GM10266 (cell line): ENCODE results near the gene UBE2E2.

Experiments
- DNase-seq: peaks from one replicate; pipeline ENCODE4 v3.0.0; 2012; ENCODE audit errors: extremely low spot score
- TF ChIP-seq, protein P1 (sequence below): IDR thresholded peaks from 2 replicates; pipeline ENCODE4 v1.5.1; 2012; ENCODE audit warnings: mild to moderate bottlenecking, low read depth; ENCODE audit not compliant: control insufficient read depth, insufficient read depth; ENCODE audit errors: missing control alignments

Gene UBE2E2

DNA sequence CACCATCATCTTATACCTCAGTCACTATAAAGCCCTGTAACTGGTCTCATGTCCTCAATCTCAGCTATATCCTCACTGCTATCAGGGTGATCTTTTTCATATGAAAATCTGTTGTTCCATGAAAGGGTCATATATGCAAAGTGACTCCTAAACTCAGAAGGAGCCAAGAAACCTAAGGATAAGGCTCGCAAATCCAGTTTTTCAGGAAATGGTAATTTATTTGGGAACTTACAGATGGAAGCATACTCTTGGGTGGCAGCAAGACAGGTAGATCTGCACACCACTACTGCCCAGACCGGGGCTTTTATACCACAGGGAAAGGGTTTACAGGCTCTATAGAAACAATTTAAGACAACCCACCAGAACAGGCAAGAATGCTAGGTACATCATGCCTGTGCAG, 272.3 kb downstream of the UBE2E2 start:
- DNase-seq, result no peak
- TF ChIP-seq, protein P1, sequence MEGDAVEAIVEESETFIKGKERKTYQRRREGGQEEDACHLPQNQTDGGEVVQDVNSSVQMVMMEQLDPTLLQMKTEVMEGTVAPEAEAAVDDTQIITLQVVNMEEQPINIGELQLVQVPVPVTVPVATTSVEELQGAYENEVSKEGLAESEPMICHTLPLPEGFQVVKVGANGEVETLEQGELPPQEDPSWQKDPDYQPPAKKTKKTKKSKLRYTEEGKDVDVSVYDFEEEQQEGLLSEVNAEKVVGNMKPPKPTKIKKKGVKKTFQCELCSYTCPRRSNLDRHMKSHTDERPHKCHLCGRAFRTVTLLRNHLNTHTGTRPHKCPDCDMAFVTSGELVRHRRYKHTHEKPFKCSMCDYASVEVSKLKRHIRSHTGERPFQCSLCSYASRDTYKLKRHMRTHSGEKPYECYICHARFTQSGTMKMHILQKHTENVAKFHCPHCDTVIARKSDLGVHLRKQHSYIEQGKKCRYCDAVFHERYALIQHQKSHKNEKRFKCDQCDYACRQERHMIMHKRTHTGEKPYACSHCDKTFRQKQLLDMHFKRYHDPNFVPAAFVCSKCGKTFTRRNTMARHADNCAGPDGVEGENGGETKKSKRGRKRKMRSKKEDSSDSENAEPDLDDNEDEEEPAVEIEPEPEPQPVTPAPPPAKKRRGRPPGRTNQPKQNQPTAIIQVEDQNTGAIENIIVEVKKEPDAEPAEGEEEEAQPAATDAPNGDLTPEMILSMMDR, result no peak

DNA sequence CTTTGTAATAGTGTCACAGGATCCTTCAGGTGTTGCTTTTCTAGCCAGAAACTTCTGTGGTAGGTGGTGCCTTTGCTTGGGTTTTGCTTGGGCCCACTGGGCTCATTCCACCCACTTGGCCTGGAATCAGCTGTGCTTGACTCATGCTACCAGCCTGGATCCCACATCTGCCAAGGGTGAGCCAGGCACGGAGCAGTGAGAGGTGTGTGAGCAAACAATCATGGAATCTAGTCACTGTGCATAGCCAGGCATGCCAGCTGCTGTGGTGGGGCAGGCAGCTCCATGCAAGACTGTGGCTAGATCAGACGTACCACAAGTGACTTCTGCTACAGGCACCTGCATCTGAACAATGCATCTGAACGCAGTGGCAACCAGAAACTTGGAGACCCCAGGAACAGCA, 275.9 kb downstream of the UBE2E2 start:
- DNase-seq, result no peak
- TF ChIP-seq, protein P1, result no peak

DNA sequence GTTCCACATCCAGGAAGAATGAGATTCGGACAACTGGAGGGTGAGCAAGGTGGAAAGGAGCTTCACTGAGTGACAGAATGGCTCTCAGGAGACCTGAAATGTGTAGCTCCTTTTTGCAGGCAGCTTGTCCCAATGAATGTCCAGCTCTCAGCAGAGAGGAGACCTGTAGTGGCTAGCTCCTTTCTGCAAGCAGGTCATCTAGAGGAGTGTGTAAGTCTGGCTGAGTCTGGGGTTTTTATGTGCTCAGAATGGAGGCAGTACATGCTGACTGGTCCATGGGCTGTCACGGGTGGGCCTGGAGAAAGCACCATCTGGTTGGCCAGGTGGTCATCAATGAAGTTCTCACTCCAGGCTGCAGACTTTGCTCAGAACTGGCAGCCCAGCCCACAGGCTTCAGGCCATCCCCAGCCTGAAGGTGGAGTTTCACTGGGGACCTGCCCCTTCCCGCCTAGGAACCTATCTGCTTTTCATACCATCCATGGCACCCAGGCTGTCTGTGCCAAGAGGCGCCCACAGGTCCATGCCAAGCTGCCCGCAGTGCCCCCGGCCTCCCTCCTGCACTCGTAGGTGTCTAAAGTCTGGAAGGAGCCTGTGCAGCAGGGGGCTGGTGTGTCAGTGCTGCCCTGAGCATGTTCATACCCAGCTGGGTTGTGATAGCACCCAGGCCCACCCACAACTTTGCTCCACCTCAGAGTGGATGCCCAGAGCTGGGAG, 276.6 kb downstream of the UBE2E2 start:
- no peak for DNase-seq
- TF ChIP-seq, protein P1, result no peak

DNA sequence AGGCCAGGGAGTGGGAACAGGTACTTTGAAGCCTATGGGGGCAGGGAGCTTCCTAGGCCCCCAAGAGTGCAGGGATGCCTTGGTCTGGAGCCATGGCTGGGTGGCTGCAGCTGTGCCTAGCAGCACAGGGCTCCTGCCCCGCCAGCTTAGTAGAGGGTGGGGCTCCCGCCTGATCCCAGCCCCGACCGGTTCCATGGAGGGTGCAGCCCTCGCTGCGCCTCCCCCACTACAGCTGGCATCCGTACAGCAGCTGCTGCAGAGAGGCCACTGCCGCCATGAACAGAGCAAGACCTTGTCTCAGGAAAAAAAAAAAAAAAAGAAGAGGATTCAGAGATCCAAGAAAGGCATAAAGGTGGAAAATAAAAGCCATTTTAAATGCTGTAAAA, 277.2 kb downstream of the UBE2E2 start:
- TF ChIP-seq, protein P1, result no peak
- no peak for DNase-seq

DNA sequence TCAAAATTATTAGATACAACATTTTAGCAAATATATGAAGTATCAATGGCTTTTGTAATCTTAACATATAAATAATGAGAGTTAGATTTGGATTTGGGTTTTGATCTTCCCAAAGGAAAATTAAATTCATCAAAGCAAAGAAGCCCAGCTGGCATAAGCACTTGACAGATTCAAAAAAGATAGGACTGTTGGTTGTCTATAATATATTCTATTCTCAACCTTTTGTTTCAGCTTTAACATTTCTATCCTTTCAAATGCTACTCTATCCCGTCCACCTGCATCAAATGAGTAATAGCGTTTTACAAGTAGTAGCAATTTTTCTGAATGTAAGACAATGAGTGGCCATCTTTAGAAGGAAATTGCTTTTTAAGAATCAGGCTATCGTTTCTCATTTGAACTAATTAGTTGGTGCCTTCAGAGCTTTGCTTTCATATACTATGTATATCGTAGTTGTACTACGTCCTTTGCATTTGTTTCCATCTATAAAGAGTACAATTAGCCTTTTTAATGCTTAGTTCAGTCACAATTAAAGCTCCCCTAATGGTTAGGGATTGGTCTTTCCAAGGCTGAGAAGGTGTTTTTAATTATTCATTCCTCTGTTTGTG, 278.0 kb downstream of the UBE2E2 start:
- TF ChIP-seq, protein P1, result no peak
- DNase-seq, result no peak

DNA sequence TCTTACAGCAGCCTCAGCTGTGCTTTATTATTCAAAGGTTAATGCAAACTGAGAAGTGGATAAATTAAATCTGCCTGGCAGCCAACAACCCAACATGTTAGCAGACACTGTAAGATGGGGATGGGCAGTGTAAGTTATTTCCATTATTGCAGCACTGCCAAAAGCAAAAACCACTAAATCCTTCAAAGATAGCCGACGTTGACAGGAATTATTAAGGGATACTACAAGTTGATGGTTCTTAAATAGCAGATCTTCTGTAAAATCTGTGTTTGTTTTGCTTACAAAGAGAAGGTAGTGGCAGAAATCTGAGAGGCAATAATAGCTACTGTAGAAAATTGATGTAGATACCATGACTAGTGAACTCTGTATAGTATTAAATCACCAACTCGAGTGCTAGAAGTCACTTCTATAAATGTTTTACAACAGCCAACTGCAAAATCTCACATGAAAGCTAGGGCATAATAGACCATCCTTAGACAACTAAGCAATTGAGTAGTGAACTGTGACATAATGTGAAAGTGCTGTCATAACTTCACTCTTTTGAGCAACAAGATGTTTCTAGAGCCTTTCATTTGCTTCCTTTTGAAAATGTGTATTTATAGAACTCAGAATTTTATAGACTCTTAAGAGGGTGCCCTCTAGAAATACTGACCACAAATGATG, 278.6 kb downstream of the UBE2E2 start:
- no peak for DNase-seq
- TF ChIP-seq, protein P1, result no peak

DNA sequence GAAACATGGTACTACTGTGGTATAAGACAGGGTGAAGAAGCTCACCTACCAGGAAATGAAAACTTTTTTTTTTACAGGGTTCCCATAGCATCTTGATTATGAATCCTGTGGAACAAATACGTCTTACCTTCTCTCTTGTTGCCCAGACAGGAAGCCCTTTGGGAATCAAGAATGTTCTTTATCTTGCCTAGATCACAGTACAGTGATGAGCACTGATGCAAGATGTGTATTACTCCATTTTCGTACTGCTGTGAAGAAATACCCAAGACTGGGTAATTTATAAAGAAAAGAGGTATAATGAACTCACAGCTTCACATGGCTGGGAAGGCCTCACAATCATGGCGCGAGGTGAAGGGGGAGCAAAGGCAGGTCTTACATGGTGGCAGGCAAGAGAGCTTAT, 281.3 kb downstream of the UBE2E2 start:
- TF ChIP-seq, protein P1, result no peak
- DNase-seq, result no peak
